Ishikawa (cell line): ENCODE results near the gene MYMK.

Experiments used
- CEBPB ChIP-seq: IDR thresholded peaks from 2 replicates; pipeline ENCODE4 v1.6.1; 2012
- EP300 ChIP-seq: IDR thresholded peaks from 2 replicates; pipeline ENCODE4 v1.6.1; 2012; ENCODE audit warnings: borderline replicate concordance
- MAX ChIP-seq: IDR thresholded peaks from 2 replicates; pipeline ENCODE4 v1.6.1; 2012
- NFIC ChIP-seq: IDR thresholded peaks from 2 replicates; pipeline ENCODE4 v1.6.1; 2012
- RAD21 ChIP-seq: IDR thresholded peaks from 2 replicates; pipeline ENCODE4 v1.6.1; 2012; ENCODE audit warnings: low read depth
- TAF1 ChIP-seq: IDR thresholded peaks from 2 replicates; pipeline ENCODE4 v1.6.1; 2012; ENCODE audit warnings: low read depth, mild to moderate bottlenecking

GRCh38 chr9:133508046-133508445 lies 16.7 kb downstream of the MYMK start:
- TF ChIP-seq RAD21 (no peak), CEBPB (no peak), MAX (no peak), EP300 (no peak), NFIC (no peak), TAF1 (no peak)
